Measurements from ENCODE around the gene ZIC2.
"Not testable (repeated sequence)": the region's sequence is repeated elsewhere in the genome, so short reads cannot be mapped to it uniquely, and the experiment has no call there.

The ZIC2 gene

DNA sequence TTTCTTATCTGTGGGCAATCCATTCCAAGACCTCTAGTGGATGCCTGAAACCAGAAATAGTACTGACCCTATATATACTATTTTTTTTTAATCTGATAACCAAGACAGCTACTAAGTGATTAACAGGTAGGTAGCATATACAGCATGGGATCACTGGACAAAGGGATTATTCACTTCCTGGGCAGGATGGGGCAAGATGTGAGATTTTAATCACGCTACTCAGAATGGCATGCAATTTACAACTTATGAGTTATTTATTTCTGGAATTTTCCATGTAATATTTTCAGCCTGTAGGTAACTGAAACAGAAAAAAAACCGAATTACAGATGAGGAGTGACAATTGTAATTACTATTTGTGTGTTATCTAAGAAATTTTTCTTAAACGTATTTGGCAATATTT is 41.2 kb downstream of the ZIC2 start:
- H3K36me3 ChIP-seq (ENCODE audit: insufficient read depth, low read length): no peaks in the 10 kb centered on the region
- DNase-seq (ENCODE audit: low read depth, low spot score): no peak
- no peaks in the 10 kb centered on the region for H3K9me3 ChIP-seq (ENCODE audit: low read depth, low read length)
- no peak overlapping the region for H3K4me3 ChIP-seq
- no peak overlapping the region for H3K27ac ChIP-seq
- H3K9ac ChIP-seq (ENCODE audit: insufficient read length): no peak overlapping the region
- TF ChIP-seq POLR2AphosphoS5 (IDR thresholded peaks at IDR 0.05; ENCODE audit: borderline replicate concordance, low read depth, low read length) (no peak), FOXP2 (optimal IDR thresholded peaks at IDR 0.05; ENCODE audit: control extremely low read depth, extremely low read length, insufficient read depth) (no peak), EZH2 (IDR thresholded peaks at IDR 0.05) (no peak)

DNA sequence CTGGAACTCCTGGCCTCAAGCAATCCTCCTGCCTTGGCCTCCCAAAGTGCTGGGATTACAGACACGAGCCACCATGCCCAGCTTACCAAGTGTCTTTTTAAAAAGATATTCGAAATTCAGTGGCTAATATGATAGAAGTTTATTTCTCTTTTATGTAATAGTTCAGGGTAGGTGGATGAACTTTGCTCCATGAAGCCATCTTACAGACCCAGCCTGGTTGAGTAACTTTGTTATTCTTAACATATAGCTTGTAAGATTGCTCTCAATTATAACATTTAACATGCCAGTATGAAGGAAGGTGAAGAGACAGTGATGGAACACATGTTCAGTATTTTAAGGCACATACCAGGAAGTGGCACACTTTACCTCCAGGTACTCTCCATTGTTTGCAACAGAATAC is 42.4 kb downstream of the ZIC2 start:
- Histone ChIP-seq H3K9ac (ENCODE audit: insufficient read length) (no peak overlapping the region), H3K4me3 (no peak overlapping the region)
- TF ChIP-seq FOXP2 (optimal IDR thresholded peaks at IDR 0.05; ENCODE audit: control extremely low read depth, extremely low read length, insufficient read depth): no peak
- TF ChIP-seq POLR2AphosphoS5 (IDR thresholded peaks at IDR 0.05; ENCODE audit: borderline replicate concordance, low read depth, low read length): no peak
- TF ChIP-seq EZH2 (IDR thresholded peaks at IDR 0.05): no peak

DNA sequence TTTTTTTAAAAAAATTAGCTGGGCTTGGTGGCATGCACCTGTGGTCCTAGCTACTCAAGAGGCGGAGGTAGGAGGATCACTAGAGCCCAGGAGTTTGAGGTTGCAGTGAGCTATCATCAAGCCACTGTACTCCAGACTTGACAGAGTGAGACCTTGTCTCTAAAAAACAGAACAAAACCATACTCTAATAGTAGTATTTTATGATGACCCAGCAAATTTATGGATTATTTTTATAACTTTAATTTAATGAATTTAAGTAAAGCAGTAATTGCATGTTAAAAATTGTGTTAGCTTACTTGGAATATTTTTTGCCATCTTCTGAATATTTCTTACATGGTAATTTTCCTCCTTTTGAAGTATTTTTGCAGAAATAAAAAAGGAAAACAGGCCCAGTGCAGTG is 48.3 kb downstream of the ZIC2 start:
- no peaks in the 10 kb centered on the region for H3K36me3 ChIP-seq (ENCODE audit: insufficient read depth, low read length)
- no peak for DNase-seq (ENCODE audit: low read depth, low spot score)
- TF ChIP-seq FOXP2 (optimal IDR thresholded peaks at IDR 0.05; ENCODE audit: control extremely low read depth, extremely low read length, insufficient read depth): no peak
- no peak for TF ChIP-seq EZH2 (IDR thresholded peaks at IDR 0.05)
- no peak overlapping the region for H3K9ac ChIP-seq (ENCODE audit: insufficient read length)
- no peaks in the 10 kb centered on the region for H3K9me3 ChIP-seq (ENCODE audit: low read depth, low read length)
- H3K27ac ChIP-seq: no peak overlapping the region
- no peak overlapping the region for H3K4me3 ChIP-seq

More for the DNA sequence above, 42.4 kb downstream of the ZIC2 start:
- Histone ChIP-seq H3K36me3 (ENCODE audit: insufficient read depth, low read length) (no peaks in the 10 kb centered on the region), H3K9me3 (ENCODE audit: low read depth, low read length) (no peaks in the 10 kb centered on the region), H3K27ac (no peak overlapping the region)
- no peak for DNase-seq (ENCODE audit: low read depth, low spot score)

DNA sequence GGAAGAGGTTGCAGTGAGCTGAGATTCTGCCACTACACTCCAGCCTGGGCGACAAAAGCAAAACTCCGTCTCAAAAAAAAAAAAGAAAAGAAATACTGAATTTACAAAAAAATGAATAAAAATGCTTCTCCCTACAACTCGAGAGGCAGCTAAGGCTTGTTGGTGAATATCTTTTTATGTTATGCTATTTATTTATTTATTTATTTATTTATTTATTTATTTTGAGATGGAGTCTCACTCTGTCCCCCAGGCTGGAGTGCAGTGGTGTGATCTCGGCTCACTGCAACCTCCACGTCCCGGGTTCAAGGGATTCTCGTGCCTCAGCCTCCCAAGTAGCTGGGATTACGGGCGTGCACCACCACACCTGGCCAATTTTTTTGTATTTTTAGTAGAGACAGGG is 51.1 kb downstream of the ZIC2 start:
- H3K36me3 ChIP-seq (ENCODE audit: insufficient read depth, low read length); H3K27ac ChIP-seq; H3K4me3 ChIP-seq; DNase-seq (ENCODE audit: low read depth, low spot score); H3K9ac ChIP-seq (ENCODE audit: insufficient read length); H3K9me3 ChIP-seq (ENCODE audit: low read depth, low read length): not testable (repeated sequence)

DNA sequence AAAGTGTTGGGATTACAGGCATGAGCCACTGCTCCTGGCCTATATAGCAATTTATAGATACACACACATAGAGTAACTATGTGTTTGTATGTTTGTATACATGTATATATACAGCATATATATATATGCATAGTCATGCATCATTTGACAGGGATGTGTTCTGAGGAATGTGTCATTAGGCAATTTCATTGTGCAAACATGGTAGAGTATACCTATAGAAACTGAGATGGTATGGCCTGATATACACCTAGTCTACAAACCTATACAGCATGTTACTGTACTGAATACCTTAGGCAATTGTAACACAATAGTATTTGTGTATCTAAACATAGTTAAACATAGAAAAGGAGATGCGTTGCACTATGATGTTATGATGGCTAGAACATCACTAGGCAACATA is 54.4 kb downstream of the ZIC2 start:
- H3K36me3 ChIP-seq (ENCODE audit: insufficient read depth, low read length): no peaks in the 10 kb centered on the region
- no peak overlapping the region for H3K27ac ChIP-seq
- H3K4me3 ChIP-seq: no peak overlapping the region
- no peak overlapping the region for H3K9ac ChIP-seq (ENCODE audit: insufficient read length)
- H3K9me3 ChIP-seq (ENCODE audit: low read depth, low read length): no peaks in the 10 kb centered on the region
- TF ChIP-seq POLR2AphosphoS5 (IDR thresholded peaks at IDR 0.05; ENCODE audit: borderline replicate concordance, low read depth, low read length): no peak
- TF ChIP-seq FOXP2 (optimal IDR thresholded peaks at IDR 0.05; ENCODE audit: control extremely low read depth, extremely low read length, insufficient read depth): no peak
- no peak for TF ChIP-seq EZH2 (IDR thresholded peaks at IDR 0.05)
- no peak for DNase-seq (ENCODE audit: low read depth, low spot score)

Measured in SK-N-MC (cell line).